DND-41 (cell line): Measurements from ENCODE around the gene DYNLT4.

Source experiments
- CTCF ChIP-seq: IDR thresholded peaks from 2 replicates; pipeline ENCODE4 v1.5.1; 2012; ENCODE audit warnings: borderline replicate concordance, low read length, moderate library complexity, mild to moderate bottlenecking; ENCODE audit not compliant: poor library complexity, severe bottlenecking; ENCODE audit errors: extremely low read depth
- EZH2 ChIP-seq: IDR thresholded peaks from 3 replicates; pipeline ENCODE4 v1.6.1; 2012; ENCODE audit warnings: borderline replicate concordance, low read depth, mild to moderate bottlenecking, moderate library complexity, low read length, inconsistent platforms; ENCODE audit not compliant: severe bottlenecking

GRCh38 chr1:44785501-44786137 lies 21.5 kb downstream of the DYNLT4 start:
- TF ChIP-seq CTCF, result no peak
- no peak for TF ChIP-seq EZH2
